Right lobe of liver (tissue), 4 donors: ENCODE data around the gene CACNA1F.

ENCODE experiments used
- CTCF ChIP-seq, 4 donors: fragments of 200-600 bp in 3 of 4; fragments of 450-650 bp in 1 of 4; IDR thresholded peaks; one replicate each; pipeline versions ENCODE4 v1.5.1 to v1.8.0; 2016 to 2022; ENCODE audit warnings: antibody characterized with exemption in 4 of 4, mild to moderate bottlenecking in 2 of 4
- POLR2A ChIP-seq: fragments of 450-650 bp; IDR thresholded peaks from one replicate; pipeline ENCODE4 v1.6.1; 2017; ENCODE audit warnings: antibody characterized with exemption, mild to moderate bottlenecking
- donor health status: DM: no; HTN: no; CAD: no.
- donor health status: DM: no; HTN: no; CAD: no.
- donor health status: DM: no; HTN: yes; CAD: no.

- no peak for TF ChIP-seq CTCF (IDR thresholded peaks at IDR 0.05)
- no peak for TF ChIP-seq POLR2A
Observed at GRCh38 chrX:49178537-49178936, 54.6 kb downstream of the CACNA1F start.
